SKM-1 treated with dmso at 0.1 percent for 144 hours (cell line): ENCODE results near the gene LTC4S.
A peak's percentile ranks its signal among the peaks of the same experiment; 100 is the strongest.
"Not testable (repeated sequence)": the region's sequence is repeated elsewhere in the genome, so short reads cannot be mapped to it uniquely, and the experiment has no call there.

ENCODE experiments used
- DNase-seq: peaks from one replicate; lab custom pipeline; 2025; ENCODE audit not compliant: unreplicated experiment; lab: John Stamatoyannopoulos, UW

The LTC4S gene

DNA sequence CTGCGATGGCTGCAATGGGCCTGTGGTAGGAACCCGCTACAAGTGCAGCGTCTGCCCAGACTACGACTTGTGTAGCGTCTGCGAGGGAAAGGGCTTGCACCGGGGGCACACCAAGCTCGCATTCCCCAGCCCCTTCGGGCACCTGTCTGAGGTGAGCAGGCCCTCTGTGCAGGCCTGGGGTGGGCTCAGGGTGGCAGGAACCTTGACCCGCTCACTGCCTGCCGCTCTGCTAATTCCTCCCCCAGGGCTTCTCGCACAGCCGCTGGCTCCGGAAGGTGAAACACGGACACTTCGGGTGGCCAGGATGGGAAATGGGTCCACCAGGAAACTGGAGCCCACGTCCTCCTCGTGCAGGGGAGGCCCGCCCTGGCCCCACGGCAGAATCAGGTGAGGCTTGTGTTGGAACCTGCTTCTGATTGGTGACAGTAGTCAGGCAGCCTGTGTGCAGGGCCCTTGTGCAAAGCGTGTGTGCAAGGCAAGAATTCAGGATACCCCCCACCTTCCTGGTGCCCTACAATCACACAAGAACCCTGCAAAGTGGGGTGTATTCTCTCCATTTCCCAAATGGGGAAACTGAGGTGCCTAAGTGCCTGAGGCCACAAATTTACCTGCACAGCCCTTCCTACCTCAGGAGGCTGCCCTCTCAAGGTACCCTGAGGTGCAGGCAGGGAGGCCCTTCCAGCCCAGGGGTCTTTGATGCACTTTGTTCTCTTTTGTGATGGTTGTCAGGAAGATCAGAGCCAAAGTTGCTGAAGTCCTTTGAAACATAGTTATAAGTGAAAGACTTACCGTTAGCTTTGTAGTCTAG is 30.4 kb downstream of the LTC4S start:
- no peak for DNase-seq

DNA sequence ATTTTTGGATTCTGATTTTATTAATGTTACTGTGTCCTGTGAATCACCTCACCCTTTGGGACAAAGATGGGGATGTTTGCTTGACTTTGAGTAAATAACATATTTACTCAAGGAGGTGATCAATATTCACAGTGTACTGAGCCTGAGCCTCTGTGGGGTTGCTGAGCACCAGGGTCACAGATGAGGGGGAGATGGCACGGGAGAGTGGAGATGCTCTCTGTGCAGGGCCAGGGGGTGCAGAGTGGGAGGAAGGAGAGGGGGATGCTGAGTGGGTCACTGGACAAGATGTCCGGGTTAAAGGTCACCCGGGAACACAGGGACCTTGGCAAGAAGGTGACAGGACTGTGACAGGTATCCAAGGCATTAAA is 30.9 kb downstream of the LTC4S start:
- DNase-seq = no peak

- DNase-seq = no peak
These were observed 31.9 kb downstream of the LTC4S start for GRCh38 chr5:179825655-179826182.

- DNase-seq = peak; percentile 91
These were observed 33.9 kb downstream of the LTC4S start for GRCh38 chr5:179827680-179828079.

- no peak for DNase-seq
These were observed 35.1 kb downstream of the LTC4S start for GRCh38 chr5:179828756-179829421.

DNA sequence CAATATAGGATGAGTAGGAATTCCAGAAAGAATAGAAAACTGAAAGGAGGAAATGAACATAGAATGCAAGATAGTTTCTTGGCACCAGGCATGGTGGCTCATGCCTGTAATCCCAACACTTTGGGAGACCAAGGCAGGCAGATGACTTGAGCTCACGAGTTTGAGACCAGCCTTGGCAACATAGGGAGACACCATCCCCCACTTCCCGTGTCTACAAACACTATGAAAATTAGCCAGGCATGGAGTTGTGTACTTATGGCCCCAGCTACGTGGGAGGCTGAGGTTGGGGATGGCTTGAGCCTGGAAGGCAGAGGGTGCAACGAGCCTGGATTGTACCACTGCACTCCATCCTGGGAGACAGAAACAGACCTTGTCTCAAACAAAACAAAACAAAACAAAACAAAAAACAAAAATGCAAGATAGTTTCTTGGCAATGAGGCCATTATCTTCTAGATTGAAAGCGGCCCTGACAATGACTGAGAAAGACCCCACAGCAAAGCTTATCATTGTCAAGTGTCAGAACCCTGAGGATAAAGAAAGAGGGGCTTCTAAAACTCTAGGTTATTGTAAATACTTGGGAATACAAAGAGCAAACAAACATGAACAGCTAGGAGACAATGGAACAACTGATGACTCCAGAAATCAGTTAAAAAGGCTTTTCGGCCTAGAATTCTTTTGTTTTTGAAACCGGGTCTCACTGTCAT is 36.1 kb downstream of the LTC4S start:
- DNase-seq = no peak

GRCh38 chr5:179830818-179831468 is 37.2 kb downstream of the LTC4S start:
- DNase-seq = no peak

- DNase-seq = no peak
These were observed 38.4 kb downstream of the LTC4S start for GRCh38 chr5:179832039-179832745.

DNA sequence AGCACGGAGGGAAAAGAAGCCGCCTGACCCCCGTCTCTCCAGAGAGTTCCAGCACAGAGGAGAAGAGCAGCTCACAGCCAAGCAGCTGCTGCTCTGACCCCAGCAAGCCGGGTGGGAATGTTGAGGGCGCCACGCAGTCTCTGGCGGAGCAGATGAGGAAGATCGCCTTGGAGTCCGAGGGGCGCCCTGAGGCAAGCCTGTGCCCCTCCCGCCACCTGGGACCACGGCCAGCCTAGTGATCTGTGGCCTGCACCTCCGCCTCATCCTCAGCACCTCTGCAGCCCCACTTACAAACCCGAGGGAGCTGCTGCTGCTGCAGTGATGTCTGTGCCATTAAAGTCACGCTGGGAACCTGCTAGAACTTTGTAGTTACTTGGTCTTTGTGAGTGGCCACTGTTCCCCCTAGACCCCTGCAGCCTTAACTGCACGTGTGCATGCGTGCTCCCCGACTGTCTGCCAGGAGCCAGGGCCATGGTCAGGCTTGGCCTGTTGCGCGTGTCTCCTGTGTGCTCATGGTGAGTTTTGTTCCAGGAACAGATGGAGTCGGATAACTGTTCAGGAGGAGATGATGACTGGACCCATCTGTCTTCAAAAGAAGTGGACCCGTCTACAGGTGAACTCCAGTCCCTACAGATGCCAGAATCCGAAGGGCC is 39.4 kb downstream of the LTC4S start:
- DNase-seq = no peak

DNA sequence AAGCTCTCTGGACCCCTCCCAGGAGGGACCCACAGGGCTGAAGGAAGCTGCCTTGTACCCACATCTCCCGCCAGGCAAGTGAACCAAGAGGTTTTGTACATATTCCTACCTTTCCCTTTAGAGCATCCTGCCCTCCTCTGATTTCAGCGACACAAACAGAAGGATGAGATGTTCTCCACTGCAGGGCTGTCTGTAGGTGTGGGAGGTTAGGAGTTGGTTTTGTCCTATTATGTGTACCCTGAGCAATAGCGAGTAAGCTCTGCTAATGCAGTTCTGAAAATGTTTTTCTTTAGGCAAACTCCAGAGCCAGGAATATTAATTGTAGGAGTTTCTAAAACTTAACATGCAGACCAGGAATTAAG is 39.9 kb downstream of the LTC4S start:
- no peak for DNase-seq

DNA sequence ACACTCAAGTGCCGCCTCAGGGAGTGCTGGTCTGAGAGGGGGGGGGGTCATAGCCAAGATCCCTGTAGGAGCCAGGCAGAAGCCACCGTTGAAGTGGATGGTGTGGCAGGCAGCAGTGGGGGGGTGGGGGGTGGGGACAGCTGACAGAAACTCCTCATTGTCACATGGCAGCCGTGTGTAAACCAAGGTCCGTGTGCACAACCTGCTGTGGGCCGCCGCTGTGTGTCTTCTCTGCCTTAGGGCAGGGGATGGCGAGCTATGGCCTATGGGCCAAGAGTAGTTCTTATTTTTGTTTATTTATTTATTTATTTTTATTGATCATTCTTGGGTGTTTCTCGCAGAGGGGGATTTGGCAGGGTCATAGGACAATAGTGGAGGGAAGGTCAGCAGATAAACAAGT is 40.3 kb downstream of the LTC4S start:
- no peak for DNase-seq

GRCh38 chr5:179834871-179835270 is 41.1 kb downstream of the LTC4S start:
- DNase-seq = not testable (repeated sequence)

DNA sequence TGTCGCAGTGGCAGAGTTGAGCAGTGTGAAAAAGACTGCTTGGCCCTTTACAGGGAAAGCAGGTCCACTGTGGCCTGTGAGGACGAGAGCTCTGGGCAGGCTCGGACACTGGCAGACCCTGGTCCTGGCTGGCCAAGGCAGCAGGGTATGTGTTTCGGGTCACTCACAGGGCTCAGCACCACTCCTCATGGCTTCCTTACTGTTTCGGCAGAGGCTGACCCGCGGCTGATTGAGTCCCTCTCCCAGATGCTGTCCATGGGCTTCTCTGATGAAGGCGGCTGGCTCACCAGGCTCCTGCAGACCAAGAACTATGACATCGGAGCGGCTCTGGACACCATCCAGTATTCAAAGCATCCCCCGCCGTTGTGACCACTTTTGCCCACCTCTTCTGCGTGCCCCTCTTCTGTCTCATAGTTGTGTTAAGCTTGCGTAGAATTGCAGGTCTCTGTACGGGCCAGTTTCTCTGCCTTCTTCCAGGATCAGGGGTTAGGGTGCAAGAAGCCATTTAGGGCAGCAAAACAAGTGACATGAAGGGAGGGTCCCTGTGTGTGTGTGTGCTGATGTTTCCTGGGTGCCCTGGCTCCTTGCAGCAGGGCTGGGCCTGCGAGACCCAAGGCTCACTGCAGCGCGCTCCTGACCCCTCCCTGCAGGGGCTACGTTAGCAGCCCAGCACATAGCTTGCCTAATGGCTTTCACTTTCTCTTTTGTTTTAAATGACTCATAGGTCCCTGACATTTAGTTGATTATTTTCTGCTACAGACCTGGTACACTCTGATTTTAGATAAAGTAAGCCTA is 42.6 kb downstream of the LTC4S start:
- DNase-seq = no peak

- DNase-seq = no peak
These were observed 43.6 kb downstream of the LTC4S start for GRCh38 chr5:179837076-179838011.

- DNase-seq = no peak
These were observed 45.8 kb downstream of the LTC4S start for GRCh38 chr5:179839328-179840256.

GRCh38 chr5:179840321-179840720 is 46.5 kb downstream of the LTC4S start:
- no peak for DNase-seq

GRCh38 chr5:179840766-179841165 is 47.0 kb downstream of the LTC4S start:
- no peak for DNase-seq
